Stromal cell of bone marrow (primary cell): ENCODE measurements around the gene DTNA.

ENCODE experiments used
- DNase-seq: peaks from one replicate; pipeline ENCODE4 v3.0.0-alpha.2; 2012; ENCODE audit warnings: low read depth

The DTNA gene

DNA sequence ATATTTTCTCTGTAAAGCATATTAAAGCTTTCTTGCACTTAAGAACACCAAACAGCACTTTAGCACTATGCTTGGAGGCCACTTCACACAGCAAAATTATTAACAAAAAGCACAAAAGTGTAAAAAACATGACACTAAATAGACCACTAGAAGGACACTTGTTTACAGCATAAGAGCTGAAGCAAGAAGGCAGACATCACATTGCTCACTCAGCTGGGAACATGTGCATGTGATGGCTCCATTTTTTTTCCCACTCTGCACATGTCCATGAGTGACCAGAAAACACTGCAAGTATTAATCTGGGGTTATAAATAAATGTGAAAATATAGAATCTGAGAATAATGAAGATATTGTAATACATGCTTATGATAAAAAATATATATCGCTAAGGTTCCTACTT, 228.0 kb downstream of the DTNA start:
- DNase-seq, result no peak
